Adipose tissue (tissue), 3 donors: ENCODE data around the gene TESPA1. TPM values are rescaled to one million over a fixed set of nuclear protein-coding genes. Genes with fewer than 3 reads are reported as not detected.

Source experiments
- H3K27ac ChIP-seq: one replicate; pipeline ENCODE4 v1.5.1; 2013; ENCODE audit warnings: low read depth, low read length
- WGBS, 3 donors: extraction: QIAGEN DNeasy Blood & Tissue Kit; methylation state at CpG; one replicate each; pipeline ENCODE4 v1.1.7; 2013; 5-methylcytosine and 5-hydroxymethylcytosine counted together
- polyA plus RNA-seq, 3 donors: library from polyadenylated mRNA; stranded (reverse); fragments of 200-250 nt; gene quantifications; one replicate each; pipeline ENCODE4 v1.2.3, GENCODE V29; 2013
- donor health status: healthy with polysubstance abuse.
- donor health status: Bipolar disorder and iron deficiency.
- donor health status: healthy.

The TESPA1 gene
- polyA plus RNA-seq, 3 donors = 0.23 to 0.67 (median 0.37) TPM

GRCh38 chr12:54932038-54932437, 52.5 kb downstream of the TESPA1 start:
- WGBS, 3 donors = 95 to 98% (median 96%) methylated on average over 4 of the region's 4 CpGs
- H3K27ac ChIP-seq = no peak overlapping the region

DNA sequence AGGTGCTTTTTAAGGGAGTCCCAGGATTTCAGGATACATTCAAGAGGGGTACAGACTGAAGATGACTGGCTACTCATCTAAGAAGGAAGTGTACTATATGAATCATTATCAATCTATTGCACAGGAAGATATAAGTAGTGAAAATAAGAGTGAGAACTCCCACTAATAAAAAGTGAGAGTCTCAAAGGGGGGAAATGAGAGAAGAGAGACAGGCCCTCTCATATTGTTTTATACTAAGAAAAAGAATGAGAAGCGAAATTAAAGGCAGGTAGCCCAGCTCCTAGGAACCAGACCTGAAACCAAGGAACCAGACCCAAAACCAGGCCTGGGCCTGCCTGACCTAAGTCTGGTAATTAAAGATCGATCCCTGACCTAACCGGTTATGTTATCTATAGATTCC, 54.6 kb downstream of the TESPA1 start:
- no peak overlapping the region for H3K27ac ChIP-seq
- WGBS, 3 donors = 65 to 78% (median 74%) methylated on average over 3 of the region's 3 CpGs

- no peak overlapping the region for H3K27ac ChIP-seq
- 88 to 100% (median 93%) methylated on average over 1 of the region's 1 CpG for WGBS, 3 donors
Measured at GRCh38 chr12:54926246-54926645, 58.3 kb downstream of the TESPA1 start.

- no peak overlapping the region for H3K27ac ChIP-seq
- 38 to 66% (median 65%) methylated on average over 8 of the region's 8 CpGs for WGBS, 3 donors
Measured at GRCh38 chr12:54924972-54925707, 59.4 kb downstream of the TESPA1 start.

GRCh38 chr12:54917001-54917488, 67.5 kb downstream of the TESPA1 start:
- 88 to 89% (median 88%) methylated on average over 21 of the region's 21 CpGs for WGBS, 3 donors
- H3K27ac ChIP-seq = no peak overlapping the region

Other genes with a start within 250 kb of the TESPA1 start
- gene MUCL1, start 130.2 kb downstream of the TESPA1 start, polyA plus RNA-seq = not detected
- not detected for gene NEUROD4, start 35.2 kb upstream of the TESPA1 start, polyA plus RNA-seq
- gene OR9K2, start 141.6 kb upstream of the TESPA1 start, polyA plus RNA-seq = not detected
- gene OR10A7, start 236.3 kb upstream of the TESPA1 start, polyA plus RNA-seq = not detected